Measurements from ENCODE around the gene GTF3C1.

GTF3C1 gene

DNA sequence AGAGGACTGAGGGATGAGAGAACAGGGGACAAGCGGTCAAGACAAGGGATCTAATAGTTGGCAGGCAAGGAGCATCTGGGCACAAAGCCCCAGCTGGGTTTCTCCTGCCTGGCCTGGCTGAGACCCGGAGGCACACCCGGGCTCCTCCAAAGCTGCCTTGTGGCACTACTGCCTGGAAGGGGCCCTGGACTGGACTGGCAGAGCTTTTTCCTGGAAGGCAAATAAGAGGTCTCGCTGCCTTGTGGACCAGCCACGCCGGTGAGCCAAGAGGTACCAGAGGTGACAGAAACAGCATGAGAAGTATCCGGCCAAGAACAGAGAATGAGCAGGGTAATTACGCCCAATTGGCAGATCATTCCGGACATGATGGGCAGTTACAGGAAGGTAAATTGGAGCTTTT, 64.6 kb downstream of the GTF3C1 start:
- TF ChIP-seq, protein P1, sequence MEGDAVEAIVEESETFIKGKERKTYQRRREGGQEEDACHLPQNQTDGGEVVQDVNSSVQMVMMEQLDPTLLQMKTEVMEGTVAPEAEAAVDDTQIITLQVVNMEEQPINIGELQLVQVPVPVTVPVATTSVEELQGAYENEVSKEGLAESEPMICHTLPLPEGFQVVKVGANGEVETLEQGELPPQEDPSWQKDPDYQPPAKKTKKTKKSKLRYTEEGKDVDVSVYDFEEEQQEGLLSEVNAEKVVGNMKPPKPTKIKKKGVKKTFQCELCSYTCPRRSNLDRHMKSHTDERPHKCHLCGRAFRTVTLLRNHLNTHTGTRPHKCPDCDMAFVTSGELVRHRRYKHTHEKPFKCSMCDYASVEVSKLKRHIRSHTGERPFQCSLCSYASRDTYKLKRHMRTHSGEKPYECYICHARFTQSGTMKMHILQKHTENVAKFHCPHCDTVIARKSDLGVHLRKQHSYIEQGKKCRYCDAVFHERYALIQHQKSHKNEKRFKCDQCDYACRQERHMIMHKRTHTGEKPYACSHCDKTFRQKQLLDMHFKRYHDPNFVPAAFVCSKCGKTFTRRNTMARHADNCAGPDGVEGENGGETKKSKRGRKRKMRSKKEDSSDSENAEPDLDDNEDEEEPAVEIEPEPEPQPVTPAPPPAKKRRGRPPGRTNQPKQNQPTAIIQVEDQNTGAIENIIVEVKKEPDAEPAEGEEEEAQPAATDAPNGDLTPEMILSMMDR (IDR thresholded peaks at IDR 0.05; ENCODE audit: insufficient read depth, low read depth, low read length, missing control alignments), result no peak
- DNase-seq (ENCODE audit: low read depth), result no peak
- no peak overlapping the region for H3K4me3 ChIP-seq (ENCODE audit: low read length)

DNA sequence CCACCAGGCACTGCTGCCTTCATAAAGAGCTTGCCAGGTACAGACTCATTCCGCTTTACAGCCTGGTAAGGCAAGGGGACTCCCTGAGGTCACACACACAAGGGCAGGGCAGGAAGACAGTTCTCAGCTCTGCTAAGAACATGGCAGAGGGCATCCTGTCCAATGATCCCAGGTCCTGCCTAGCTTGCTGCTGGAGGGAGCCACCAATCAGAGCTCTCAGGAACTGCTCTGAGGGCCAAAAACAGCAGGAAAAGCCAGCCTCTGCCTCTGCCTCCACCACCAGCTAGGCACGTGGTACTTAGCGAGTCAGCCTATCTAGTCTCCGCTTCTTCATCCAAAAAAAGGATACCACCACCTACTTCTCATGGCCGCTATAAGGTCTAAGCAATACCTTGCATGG, 66.1 kb downstream of the GTF3C1 start:
- TF ChIP-seq, protein P1 (IDR thresholded peaks at IDR 0.05; ENCODE audit: insufficient read depth, low read depth, low read length, missing control alignments), result no peak
- no peak overlapping the region for H3K4me3 ChIP-seq (ENCODE audit: low read length)
- DNase-seq (ENCODE audit: low read depth), result no peak

DNA sequence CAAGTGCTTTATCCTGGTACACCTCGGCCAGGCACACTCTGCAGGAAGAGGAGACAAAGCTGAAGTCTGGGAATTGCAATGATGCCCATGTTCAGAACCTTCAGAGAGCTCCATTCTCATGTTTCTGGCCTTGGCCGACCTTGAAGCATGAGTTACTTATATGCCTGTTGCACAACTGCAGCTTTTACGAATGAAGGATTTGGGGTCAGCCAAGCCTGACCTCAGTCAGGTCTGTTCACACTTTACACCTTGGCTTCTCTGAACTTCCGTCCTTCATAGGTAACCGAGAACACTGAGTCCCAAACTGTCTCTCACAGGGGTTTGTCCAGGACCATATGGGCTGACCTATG, 66.7 kb downstream of the GTF3C1 start:
- DNase-seq (ENCODE audit: low read depth), result no peak
- H3K4me3 ChIP-seq (ENCODE audit: low read length), result no peak overlapping the region
- TF ChIP-seq, protein P1 (IDR thresholded peaks at IDR 0.05; ENCODE audit: insufficient read depth, low read depth, low read length, missing control alignments), result no peak

DNA sequence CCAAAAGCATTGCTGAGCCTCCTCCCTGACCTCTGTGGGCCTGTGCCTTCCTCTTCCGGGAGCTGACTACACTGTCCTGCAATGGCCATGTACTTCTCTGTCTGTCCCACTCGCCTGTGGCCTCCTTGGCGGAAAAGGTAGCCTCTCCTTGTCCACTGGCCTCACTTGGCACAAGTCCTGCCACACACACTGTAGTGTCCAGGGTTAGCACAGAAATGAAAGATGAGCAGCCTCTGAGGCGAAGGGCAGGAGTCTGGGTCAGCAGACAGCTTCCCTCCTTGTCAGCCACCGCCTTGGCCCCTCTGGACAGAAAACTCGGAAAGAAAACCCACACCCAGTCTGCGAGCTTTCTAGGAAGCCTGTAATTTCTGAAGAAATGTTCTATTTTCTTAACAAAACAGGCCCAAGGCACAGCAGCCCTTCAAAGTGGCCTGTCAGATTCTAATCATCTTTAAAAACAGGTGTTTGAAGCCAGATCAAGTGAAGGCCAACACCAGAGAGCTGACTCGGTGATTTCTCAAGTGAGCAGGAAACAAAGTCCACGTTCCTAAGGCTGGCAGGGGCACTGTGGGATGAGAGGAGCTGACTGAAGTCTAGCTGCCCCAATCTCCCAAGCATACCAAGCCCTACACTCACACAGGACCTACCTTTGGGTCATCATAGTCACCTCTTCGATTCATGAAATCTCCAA, 67.2 kb downstream of the GTF3C1 start:
- H3K4me3 ChIP-seq (ENCODE audit: low read length), result no peak overlapping the region
- no peak for DNase-seq (ENCODE audit: low read depth)
- TF ChIP-seq, protein P1 (IDR thresholded peaks at IDR 0.05; ENCODE audit: insufficient read depth, low read depth, low read length, missing control alignments), result no peak

DNA sequence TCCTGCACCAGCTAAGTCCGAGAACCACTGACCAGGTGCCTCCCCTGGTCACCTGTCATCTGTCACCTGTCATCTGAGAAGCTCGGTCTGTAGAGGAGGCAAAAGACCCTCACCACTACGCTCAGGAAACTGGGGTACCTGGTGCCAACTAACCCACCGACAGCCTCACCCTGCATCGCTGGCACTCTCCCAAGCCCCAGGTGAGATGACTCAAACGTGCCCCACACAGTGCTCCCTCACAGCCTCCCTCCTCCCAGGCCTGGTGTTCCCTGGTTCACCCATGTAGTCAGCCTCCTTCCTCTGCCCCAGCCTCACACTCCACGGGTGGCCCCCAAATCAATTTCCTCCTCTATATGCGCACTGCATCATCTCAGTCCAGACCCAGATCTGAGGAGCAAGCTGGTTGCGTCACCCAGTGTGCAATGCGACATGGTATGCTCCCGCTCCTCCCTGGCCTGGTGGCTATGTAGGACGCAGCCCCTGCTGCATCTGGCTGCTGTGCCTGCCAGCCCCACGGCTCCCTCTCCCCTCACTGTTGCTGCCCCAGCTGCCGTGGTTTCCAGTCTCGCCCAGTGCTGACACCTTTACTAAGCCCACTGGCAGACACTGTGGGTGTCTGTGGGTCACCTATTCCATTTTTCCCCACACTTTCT, 68.3 kb downstream of the GTF3C1 start:
- no peak overlapping the region for H3K4me3 ChIP-seq (ENCODE audit: low read length)
- DNase-seq (ENCODE audit: low read depth), result no peak
- TF ChIP-seq, protein P1 (IDR thresholded peaks at IDR 0.05; ENCODE audit: insufficient read depth, low read depth, low read length, missing control alignments), result no peak

DNA sequence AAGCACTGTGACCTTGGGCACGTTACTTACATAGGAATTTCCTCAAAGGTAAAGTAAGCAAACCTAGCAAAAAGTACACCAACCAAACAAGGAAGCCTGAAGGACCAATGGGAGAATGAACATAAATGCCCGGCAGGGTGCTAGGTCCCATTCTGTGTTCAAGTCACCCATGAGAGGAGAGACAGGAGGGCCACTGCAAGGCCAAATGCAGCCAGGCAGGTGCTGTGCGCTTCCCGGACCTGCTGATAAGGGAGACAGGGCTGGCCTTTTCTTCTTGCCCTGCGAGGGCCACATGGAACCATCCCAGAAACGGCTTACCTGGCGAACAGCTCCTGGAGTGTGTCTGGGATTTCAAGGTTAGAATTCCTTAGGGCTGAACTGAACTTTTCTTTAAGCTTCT, 69.0 kb downstream of the GTF3C1 start:
- H3K4me3 ChIP-seq (ENCODE audit: low read length), result no peak overlapping the region
- TF ChIP-seq, protein P1 (IDR thresholded peaks at IDR 0.05; ENCODE audit: insufficient read depth, low read depth, low read length, missing control alignments), result no peak
- DNase-seq (ENCODE audit: low read depth), result no peak

DNA sequence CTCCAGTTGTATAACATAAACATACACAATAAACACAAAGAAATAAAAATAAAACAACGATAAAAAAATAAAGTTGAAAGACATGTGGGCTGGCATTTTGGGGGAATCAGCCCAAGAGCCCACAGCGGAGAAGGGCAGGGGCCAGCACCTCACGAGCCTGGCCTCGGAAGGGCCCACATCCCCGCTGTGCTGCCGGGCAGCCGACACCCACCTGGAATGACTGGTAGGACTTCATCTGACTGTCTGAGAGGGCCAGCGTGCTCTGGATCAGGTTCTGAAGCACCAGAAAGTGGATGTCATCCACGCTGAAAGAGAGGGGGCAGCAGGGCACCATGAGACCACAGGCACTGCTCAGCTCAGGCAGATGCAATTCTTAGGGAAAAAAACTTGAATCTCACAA, 73.5 kb downstream of the GTF3C1 start:
- TF ChIP-seq, protein P1 (IDR thresholded peaks at IDR 0.05; ENCODE audit: insufficient read depth, low read depth, low read length, missing control alignments), result no peak

More for the DNA sequence above, 73.5 kb downstream of the GTF3C1 start:
- H3K4me3 ChIP-seq (ENCODE audit: low read length), result no peak overlapping the region
- DNase-seq (ENCODE audit: low read depth), result no peak

Measured in epithelial cell of esophagus (primary cell).